NCI-H1092 treated with DMSO at 0.1 percent for 48 hours (cell line): ENCODE data around the gene SDCBP2.

Experiments used
- DNase-seq: peaks from one replicate; lab custom pipeline; 2025; lab: John Stamatoyannopoulos, UW

SDCBP2 gene

DNA sequence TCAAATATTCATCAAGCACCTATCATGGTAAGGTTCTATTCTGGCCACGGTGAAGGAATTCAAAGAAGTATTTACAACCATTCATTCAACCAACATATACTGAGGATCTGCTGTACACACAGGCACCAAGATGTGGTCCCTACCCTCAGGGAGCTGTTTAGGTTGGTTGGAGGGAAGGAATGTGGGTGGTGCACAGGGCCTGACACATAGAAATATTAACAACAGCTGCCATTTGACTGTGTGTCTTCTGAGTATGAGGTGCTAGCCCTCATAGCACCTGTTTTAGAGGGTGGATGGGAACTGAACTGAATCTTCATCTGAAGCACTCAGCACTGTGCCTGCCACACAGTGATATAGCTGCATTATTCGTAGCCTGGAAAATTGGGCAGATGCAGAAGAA lies 55.6 kb downstream of the SDCBP2 start:
- no peak for DNase-seq

DNA sequence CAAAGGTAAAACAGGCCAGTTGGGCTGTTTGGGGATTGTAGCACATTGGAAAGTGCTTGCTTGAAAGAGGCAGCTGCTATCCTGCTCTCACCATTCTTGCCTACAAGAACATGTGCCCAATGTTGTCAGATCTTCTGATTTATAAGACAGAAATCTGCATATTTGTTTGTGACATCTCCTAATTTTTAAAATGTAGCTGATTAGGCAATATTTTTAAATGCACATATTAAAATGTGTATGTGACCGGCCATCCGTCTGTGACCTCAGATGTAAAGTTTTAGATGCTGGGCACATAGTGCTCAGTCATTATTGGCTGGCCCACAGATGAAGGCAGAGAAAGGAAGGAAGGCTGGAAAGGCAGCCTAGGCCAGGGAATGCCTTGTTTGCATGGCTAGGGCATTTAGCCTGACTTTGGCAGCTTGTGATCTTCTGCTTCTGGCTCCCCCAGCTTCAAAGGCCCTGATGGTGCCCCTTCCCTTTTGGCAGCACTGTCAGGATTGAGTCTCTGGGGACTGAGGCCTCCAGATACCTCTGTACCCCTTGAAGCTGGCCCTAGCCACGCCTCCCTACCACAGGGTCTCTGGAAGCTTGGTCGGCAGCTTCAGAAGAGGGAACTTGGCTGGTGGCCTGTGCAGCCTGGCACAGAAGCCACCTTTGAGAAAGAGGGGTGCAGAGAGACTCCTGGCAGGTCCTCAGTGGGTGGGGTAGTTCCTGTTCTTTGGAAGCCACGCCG lies 56.4 kb downstream of the SDCBP2 start:
- peak; percentile 10 for DNase-seq

DNA sequence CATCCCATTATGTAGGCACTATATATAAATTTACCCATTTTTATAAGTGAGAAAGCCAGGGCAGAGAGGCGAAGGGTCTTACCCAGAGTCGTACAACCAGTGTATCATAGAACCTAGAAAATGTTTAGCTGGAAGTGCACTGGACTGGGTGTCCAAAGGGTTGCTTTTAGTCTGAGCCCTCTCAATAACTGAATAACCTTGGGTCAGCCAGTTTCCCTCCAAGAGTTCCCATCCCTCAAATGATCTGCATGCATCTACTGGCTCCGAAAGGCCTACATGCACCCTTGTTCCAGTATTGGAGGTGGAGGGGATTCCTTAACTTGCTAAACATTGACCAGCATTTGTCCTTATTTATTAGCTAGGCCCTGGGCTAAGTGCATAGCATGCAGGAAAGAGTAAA lies 59.1 kb downstream of the SDCBP2 start:
- DNase-seq = no peak

DNA sequence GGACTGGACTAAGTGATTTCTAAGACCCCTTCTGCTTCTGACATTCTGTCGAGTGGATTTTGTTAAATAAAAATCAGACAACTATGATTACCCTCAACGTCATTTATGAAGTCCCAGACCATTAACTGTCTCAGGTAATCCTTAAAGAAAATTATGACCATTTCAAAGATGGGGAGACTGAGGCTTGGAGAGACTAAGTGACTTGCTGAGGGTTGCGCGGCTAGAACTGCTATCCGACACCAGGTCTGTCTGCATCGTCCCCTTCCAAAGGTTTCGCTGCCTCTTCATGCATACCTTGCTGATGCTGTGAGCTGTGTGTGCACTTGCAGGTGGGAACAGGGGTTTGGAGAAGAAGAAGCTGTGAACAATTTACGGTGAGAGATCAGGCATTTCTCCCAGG lies 59.7 kb downstream of the SDCBP2 start:
- no peak for DNase-seq

DNA sequence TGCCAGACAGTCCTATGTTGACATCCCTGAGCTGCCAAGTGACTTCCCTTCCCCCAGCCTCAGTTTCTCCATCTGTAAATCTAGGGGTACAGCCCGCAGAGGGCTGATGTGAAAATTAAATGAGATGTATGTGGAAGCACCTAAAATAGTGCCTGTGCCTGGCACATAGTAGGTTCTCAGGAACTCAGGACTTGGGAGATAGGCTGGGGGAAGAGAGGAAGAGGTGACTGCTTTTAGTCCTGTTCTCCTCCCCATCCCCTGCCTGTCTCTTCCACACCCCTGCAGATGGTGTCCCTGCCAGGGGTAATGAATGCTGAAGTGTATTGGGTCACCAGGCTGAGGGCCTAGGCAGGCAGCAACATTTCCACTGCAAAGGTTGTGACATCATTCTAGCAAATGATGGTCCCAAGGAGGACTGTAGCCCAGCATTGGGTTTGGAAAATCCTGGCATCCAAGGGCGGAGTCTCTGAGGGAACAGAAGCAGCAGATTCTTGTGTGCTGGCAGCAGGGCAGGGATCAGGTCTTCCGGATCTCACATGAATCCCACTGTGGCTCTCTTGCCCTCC lies 61.0 kb downstream of the SDCBP2 start:
- DNase-seq = no peak

DNA sequence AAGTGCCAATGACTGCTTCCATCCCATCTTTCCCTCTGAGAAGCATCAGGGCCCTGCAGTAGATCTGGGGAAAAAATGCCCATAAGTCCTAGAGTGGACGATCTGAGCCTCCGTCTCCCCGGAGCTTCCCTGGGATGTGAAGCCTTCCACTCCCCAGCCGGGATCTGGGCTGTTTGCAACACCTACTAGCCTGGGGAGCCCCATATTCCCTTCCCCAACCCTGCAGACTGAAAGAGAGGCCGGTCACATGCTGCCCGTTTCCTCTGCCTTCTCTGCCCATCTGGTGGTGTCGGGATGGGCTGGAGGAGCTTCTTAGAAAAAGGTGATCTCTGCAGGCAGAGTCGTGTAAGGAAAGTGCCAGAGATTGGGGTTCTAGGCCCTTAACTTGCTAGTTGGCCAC lies 61.8 kb downstream of the SDCBP2 start:
- no peak for DNase-seq

DNA sequence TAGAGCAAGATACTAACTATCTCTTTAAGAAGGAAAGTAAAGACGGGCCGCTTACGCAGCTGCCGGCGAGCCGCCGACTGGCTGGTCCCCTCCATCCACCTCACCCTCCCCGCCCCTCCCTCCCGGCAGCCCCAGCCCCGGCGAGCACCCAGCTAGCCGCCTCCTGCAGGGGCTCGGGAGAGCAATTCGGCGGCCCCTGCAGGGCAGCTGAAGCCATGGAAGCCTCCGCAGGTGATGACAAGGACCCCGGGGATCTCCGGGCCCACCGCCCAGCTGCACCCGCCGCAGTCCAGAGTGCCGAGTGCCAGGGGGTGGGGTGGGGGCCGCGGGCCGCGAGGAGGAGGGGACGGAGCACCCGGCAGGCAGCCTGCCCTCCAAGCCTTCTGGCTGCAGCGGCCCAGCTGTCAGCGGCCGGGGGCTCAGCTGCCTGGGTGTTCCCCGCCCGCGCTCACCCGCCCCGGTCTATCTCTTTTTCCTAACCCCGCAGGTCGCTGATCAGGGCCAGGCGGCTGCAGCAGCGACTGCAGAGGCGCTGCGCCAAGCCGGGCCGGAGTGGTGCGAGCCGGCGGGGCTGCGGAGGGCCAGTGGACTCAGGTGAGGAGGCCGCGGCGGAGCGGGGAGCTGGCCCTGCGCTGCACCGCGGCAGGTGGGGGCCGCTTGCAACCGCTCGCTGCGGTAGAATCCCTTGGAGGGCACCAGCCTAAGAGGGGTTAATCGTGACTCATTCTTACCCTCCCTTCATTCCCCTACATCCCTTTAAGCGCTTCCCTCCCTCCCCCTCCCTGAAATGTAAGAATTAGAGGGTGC lies 62.6 kb downstream of the SDCBP2 start, which contains the start of gene SNPH:
Gene SNPH, plus strand, starts transcription at position 128 of the 807 bp plus-strand sequence. CDS start 29,946 bp downstream, outside the sequence.
- peak; percentile 61 for DNase-seq

DNA sequence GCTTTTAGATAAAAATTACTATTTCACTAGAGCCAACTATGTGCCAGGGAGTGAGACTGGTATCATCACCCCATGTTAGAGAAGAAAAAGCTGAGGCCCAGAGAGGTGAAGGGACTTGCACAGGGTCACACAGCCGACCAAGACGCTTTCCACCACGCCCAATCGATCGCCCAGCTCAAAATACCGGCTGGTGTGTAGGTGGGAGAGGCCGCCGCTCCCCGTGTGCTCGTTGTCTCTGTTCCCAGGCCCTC lies 63.1 kb downstream of the SDCBP2 start:
- DNase-seq = no peak

DNA sequence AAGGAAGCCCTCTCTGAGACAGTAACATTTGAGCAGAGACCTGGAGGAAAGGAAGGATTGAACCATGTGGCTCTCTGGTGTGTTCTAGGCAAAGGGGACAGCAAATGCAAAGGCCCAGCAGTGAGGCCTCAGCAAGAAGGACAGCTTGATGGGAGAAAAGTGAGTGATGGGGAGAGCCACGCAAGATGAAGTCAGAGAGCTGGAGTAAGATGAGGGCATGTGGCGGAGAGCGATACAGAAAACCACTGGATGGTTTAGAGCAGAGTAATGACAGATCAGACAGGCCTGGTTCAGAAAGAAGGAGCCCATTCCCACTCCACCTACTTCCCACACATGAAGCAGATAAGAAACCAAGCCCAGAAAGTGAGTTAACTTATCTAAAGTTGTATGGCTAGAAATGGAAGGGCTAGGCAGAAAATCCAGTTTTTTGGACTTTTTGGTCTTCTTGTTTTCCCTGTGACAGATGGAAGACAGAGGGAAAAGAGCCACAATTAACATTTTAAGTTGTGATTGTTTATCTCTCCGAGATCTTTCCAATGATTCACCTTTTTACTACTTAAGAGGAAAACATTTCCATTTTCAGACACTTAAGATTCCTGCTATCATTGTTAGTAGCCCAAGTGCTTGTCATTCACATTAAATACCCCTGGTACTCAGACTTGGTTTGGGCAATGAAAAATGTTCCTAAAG lies 63.6 kb downstream of the SDCBP2 start:
- no peak for DNase-seq

DNA sequence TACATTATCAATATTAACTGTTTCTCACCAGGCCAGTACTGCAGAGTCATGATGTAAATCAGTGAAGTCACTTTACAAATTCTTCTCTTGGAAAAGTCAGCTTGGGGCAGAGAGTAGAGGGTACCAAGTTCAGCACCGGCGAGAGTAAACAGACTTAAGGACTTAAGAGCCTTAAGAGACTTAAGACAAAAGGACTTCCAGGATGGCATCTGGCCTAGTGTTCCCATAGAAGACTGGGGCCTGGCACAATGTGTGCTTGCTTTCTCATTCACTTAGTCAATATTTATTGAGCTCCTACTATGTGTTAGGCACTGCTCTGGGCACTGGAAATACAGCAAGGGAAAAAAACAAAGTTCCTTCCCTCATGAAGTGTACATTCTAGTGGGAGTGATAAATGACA lies 64.2 kb downstream of the SDCBP2 start:
- DNase-seq = no peak

DNA sequence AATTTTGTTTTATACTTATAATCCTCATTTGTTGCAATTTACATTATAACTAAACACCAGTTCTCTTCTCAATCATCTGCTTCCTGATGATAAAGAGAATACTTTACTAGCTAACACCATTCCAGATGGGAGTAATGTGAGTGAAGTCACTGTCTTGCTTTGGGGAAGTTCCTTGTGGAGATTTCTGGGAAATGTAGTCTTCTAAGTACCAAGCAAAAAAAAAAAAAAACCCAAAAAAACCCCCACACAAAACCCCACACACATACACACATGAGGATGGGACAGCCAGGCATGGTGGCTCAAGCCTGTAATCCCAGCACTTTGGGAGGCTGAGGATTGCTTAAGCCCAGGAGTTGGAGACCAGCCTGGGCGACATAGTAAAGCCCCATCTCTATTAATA lies 65.1 kb downstream of the SDCBP2 start:
- DNase-seq = no peak
